SK-N-DZ (cell line): ENCODE data around the gene CLSTN2.

Experiments
- DNase-seq: peaks from one replicate; pipeline ENCODE4 v3.0.0-alpha.2; 2015; ENCODE audit warnings: low spot score

The CLSTN2 gene

GRCh38 chr3:139941580-139941979 is 6.6 kb downstream of the CLSTN2 start:
- DNase-seq, result no peak

GRCh38 chr3:139944256-139944910 is 9.4 kb downstream of the CLSTN2 start:
- no peak for DNase-seq

GRCh38 chr3:139945386-139945785 is 10.4 kb downstream of the CLSTN2 start:
- DNase-seq, result no peak

GRCh38 chr3:139945942-139946341 is 11.0 kb downstream of the CLSTN2 start:
- no peak for DNase-seq

GRCh38 chr3:139948467-139948866 is 13.5 kb downstream of the CLSTN2 start:
- no peak for DNase-seq

GRCh38 chr3:139948898-139949297 is 13.9 kb downstream of the CLSTN2 start:
- no peak for DNase-seq

GRCh38 chr3:139953131-139953910 is 18.3 kb downstream of the CLSTN2 start:
- DNase-seq, result no peak

- no peak for DNase-seq
Observed at GRCh38 chr3:139954146-139954860, 19.3 kb downstream of the CLSTN2 start.

GRCh38 chr3:139957844-139958243 is 22.9 kb downstream of the CLSTN2 start:
- no peak for DNase-seq

- DNase-seq, result no peak
Observed at GRCh38 chr3:139969386-139969785, 34.4 kb downstream of the CLSTN2 start.

GRCh38 chr3:139970526-139970925 is 35.5 kb downstream of the CLSTN2 start:
- DNase-seq, result no peak

GRCh38 chr3:139974809-139975425 is 39.9 kb downstream of the CLSTN2 start:
- DNase-seq, result no peak

- no peak for DNase-seq
Observed at GRCh38 chr3:139975594-139976365, 40.8 kb downstream of the CLSTN2 start.

GRCh38 chr3:139978966-139979365 is 44.0 kb downstream of the CLSTN2 start:
- DNase-seq, result no peak

GRCh38 chr3:139979991-139980390 is 45.0 kb downstream of the CLSTN2 start:
- no peak for DNase-seq

GRCh38 chr3:139982404-139982803 is 47.4 kb downstream of the CLSTN2 start:
- no peak for DNase-seq

GRCh38 chr3:139985576-139985975 is 50.6 kb downstream of the CLSTN2 start:
- DNase-seq, result no peak

GRCh38 chr3:139987908-139988307 is 52.9 kb downstream of the CLSTN2 start:
- no peak for DNase-seq

GRCh38 chr3:139988472-139989156 is 53.6 kb downstream of the CLSTN2 start:
- DNase-seq, result no peak

GRCh38 chr3:139994891-139995290 is 59.9 kb downstream of the CLSTN2 start:
- no peak for DNase-seq

- no peak for DNase-seq
Observed at GRCh38 chr3:140004271-140004670, 69.3 kb downstream of the CLSTN2 start.
